ENCODE data around the gene VASN. TPM values are rescaled to one million over a fixed set of nuclear protein-coding genes. Genes with fewer than 3 reads are reported as not detected.
A peak's percentile ranks its signal among the peaks of the same experiment; 100 is the strongest.

VASN gene
- total RNA-seq, 2 experiments from 2014 or later = not detected

DNA sequence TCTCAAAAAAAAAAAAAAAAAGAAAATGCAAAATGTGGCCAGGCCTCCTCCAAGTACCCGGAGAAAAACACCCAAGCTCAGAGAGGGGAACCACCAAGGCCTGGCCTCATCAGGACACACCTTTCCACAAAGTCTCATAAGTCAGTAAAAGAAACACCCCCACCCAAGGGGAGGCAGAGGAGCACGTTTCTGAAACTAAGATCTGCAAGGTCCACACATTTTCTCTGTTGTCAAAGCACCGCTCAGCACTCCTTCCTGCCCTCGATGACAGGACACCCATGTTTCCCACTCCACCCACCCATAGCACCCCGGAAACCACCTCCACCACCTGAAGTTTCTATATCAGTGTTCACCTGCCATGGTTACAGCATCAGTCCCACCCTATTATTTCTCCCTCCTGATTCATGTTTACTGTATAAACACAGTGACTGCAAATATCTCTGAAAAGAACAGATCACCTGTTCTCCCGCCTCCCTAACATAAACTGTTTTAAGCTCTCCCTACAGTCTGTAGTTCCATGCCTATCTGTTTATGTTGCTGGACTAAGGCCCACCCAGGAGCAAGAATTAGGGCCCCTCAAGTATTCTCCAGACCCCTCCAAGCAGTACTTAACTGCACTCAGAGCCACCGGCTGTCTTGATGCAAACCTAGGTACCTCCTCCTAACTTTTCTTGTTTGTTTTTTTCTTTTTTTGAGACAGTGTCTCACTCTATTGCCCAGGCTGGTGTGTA is 42.7 kb downstream of the VASN start:
- intact Hi-C loops (cut with micrococcal nuclease) = loop anchor here (10.0 kb wide), 1 partner anchor 60 kb away; the partner anchor contains the start of gene PAM16
- CTCF ChIA-PET = interaction anchor here (0.7 to 9.9 kb wide), 5 partner anchors 12 to 209 kb away, joined by 3 to 87 read pairs (median 3); partner anchors contain the start of gene PAM16
- no peaks in the 10 kb centered on the region for H3K27me3 Mint-ChIP-seq
- peak overlapping the region; percentile 90 for H3K27ac Mint-ChIP-seq
- peaks cover 20% of the 10 kb centered on the region for H3K36me3 Mint-ChIP-seq (ENCODE audit: low read depth)
- H3K9me3 Mint-ChIP-seq = no peaks in the 10 kb centered on the region
- peaks cover 37% of the 10 kb centered on the region for H3K4me1 Mint-ChIP-seq (ENCODE audit: low read depth)
- TF ChIP-seq, protein P1, sequence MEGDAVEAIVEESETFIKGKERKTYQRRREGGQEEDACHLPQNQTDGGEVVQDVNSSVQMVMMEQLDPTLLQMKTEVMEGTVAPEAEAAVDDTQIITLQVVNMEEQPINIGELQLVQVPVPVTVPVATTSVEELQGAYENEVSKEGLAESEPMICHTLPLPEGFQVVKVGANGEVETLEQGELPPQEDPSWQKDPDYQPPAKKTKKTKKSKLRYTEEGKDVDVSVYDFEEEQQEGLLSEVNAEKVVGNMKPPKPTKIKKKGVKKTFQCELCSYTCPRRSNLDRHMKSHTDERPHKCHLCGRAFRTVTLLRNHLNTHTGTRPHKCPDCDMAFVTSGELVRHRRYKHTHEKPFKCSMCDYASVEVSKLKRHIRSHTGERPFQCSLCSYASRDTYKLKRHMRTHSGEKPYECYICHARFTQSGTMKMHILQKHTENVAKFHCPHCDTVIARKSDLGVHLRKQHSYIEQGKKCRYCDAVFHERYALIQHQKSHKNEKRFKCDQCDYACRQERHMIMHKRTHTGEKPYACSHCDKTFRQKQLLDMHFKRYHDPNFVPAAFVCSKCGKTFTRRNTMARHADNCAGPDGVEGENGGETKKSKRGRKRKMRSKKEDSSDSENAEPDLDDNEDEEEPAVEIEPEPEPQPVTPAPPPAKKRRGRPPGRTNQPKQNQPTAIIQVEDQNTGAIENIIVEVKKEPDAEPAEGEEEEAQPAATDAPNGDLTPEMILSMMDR (IDR thresholded peaks at IDR 0.05) = no peak
- POLR2A ChIA-PET = interaction anchor here (0.9 to 3.6 kb wide), 6 partner anchors 11 to 142 kb away, joined by 3 to 16 read pairs (median 8); partner anchors contain the start of genes DNAJA3 and TFAP4
- ATAC-seq = peak; percentile 72
- H3K4me3 Mint-ChIP-seq = peak overlapping the region; percentile 84
- DNase-seq = peak; percentile 97

DNA sequence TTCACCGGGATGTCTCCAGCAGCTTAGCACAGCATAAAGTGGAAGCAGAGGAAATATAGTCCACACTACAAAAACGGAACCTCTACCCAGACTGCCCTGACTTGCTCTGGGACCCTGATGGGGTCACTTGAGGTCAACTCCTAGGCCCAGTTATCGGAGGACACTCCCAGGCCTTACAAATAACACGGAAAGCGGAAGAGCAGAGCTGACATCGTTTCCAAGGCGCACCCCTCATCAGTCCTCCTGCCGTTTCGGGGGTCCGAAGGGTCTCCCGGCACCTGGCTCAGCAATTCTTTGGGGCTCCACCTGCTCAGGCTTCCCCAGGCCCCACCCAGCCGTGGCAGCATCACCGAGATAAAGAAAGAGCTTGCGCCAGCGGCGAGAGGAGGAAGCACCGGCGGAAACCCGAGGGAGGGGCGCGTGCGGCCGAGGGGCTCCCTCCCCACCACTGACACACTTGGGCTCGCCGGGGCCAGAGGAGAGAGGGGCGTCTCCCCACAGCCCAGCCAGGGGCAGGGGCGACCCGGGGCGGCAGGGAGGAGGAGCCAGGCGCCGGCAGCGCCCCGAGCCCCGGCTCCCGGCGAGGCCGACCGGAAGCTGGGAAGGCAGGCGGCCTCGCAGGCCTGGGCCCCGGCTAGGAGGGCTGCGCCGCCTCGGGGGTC is 44.0 kb downstream of the VASN start:
- no peaks in the 10 kb centered on the region for H3K27me3 Mint-ChIP-seq
- POLR2A ChIA-PET = interaction anchor here (0.8 to 3.6 kb wide), 10 partner anchors 10 to 162 kb away, joined by 3 to 16 read pairs (median 4); partner anchors contain the start of genes DNAJA3 and TFAP4
- intact Hi-C loops (cut with micrococcal nuclease) = loop anchor here (10.0 kb wide), 1 partner anchor 61 kb away; the partner anchor contains the start of gene PAM16
- peak; percentile 17 for ATAC-seq
- CTCF ChIA-PET = interaction anchor here (0.6 to 9.9 kb wide), 5 partner anchors 13 to 208 kb away, joined by 3 to 87 read pairs (median 4); no protein-coding TSS in a partner anchor
- H3K9me3 Mint-ChIP-seq = no peaks in the 10 kb centered on the region
- DNase-seq = peak; percentile 75
- H3K36me3 Mint-ChIP-seq (ENCODE audit: low read depth) = peaks cover 16% of the 10 kb centered on the region
- TF ChIP-seq, protein P1 (IDR thresholded peaks at IDR 0.05) = no peak
- peak overlapping the region; percentile 84 for H3K4me3 Mint-ChIP-seq
- H3K27ac Mint-ChIP-seq = peak overlapping the region; percentile 90
- peaks cover 33% of the 10 kb centered on the region for H3K4me1 Mint-ChIP-seq (ENCODE audit: low read depth)

DNA sequence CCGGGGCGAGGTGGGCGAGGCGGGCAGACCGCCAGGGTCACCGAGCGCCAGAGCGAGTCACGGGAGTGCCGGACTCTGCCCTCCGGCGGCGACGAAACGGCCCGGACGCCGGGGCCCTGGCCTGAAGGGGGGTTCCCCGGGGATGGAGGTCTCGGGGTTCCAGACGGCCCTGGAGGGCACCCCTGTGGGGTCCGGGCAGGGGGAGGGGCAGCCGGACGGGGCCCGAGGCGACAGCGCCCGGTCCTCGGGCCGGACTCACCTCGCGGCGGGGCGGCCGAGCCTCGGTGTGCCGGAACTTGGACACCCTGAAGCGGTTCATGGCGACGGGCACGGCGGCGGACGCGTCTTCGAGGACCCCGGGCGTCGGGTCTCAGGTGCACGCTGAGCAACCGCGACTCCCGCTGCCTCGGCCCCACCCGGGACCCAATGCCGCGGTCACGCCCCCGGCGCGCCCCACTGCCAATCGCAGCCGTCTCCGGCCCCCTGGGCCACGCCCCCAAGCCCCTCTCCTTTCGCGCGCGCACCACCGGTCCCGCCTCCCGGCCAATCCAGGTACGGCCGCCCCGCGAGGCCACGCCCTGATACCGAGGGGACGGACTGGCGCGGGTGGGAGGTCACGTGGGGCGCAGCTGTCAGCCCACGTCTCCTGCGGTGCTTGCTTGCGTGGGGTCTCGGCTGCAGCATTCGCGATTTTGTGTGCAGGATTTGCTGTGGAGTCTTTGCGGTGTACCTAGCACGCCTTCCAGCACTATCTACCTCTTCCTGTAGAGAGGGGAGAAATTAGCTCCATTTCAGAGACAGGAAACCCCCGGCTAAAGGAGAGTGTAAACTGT is 44.8 kb downstream of the VASN start, which contains the start of gene CORO7:
TSS of gene CORO7 (minus strand) at position 397 of the 833 bp plus-strand sequence. CDS start at position 319, 78 bp downstream.
- peaks cover 10% of the 10 kb centered on the region for H3K36me3 Mint-ChIP-seq (ENCODE audit: low read depth)
- no peaks in the 10 kb centered on the region for H3K9me3 Mint-ChIP-seq
- no peaks in the 10 kb centered on the region for H3K27me3 Mint-ChIP-seq
- peak within 1 kb of the TSS; percentile 90 for H3K27ac Mint-ChIP-seq
- POLR2A ChIA-PET = interaction anchor here (0.9 to 3.6 kb wide), 11 partner anchors 9 to 162 kb away, joined by 3 to 16 read pairs (median 4); partner anchors contain the start of genes DNAJA3, HMOX2 and TFAP4
- H3K4me3 Mint-ChIP-seq = peak within 1 kb of the TSS; percentile 84
- intact Hi-C loops (cut with micrococcal nuclease) = loop anchor here (10.0 kb wide), 1 partner anchor 62 kb away; the partner anchor contains the start of gene PAM16
- DNase-seq (peak; percentile 97), ATAC-seq (peak; percentile 77)
- CTCF ChIA-PET = interaction anchor here (0.6 to 9.9 kb wide), 5 partner anchors 14 to 207 kb away, joined by 3 to 87 read pairs (median 4); no protein-coding TSS in a partner anchor
- TF ChIP-seq, protein P1 (IDR thresholded peaks at IDR 0.05) = no peak
- H3K4me1 Mint-ChIP-seq (ENCODE audit: low read depth) = peaks cover 31% of the 10 kb centered on the region

DNA sequence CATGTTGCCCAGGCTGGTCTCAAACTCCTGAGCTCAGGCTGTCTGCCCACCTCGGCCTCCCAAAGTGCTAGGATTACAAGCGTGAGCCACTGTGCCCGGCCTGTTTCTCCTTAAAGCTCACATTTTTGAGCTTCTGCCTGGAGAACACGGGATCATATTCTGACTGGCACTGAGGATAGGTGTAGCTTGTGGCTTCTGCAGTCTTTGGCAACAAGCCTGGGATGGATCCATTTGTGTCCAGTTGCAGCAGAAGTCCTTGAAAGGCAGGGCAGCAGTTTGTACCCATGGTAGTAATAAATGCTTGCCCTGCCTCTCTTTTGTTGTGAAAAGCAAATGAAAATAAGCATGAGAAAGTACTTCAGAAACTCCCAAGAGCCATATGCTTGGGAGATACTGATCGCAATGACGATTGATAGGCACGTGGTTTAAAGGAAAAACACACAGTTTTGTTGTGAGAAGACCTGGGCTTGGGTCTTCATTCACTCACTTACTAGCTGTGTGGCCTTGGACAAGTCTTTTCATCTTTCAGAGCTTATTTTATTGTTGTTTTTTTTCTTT is 47.8 kb downstream of the VASN start:
- CTCF ChIA-PET = interaction anchor here (9.9 kb wide), 1 partner anchor 17 kb away, joined by 87 read pairs; no protein-coding TSS in a partner anchor
- ATAC-seq (no peak), DNase-seq (no peak)
- H3K4me3 Mint-ChIP-seq = no peak overlapping the region
- H3K27ac Mint-ChIP-seq = no peak overlapping the region
- TF ChIP-seq, protein P1 (IDR thresholded peaks at IDR 0.05) = no peak
- no peaks in the 10 kb centered on the region for H3K9me3 Mint-ChIP-seq
- peaks cover 19% of the 10 kb centered on the region for H3K4me1 Mint-ChIP-seq (ENCODE audit: low read depth)
- intact Hi-C loops (cut with micrococcal nuclease) = loop anchor here (10.0 kb wide), 1 partner anchor 65 kb away; the partner anchor contains the start of gene PAM16
- no peaks in the 10 kb centered on the region for H3K27me3 Mint-ChIP-seq
- POLR2A ChIA-PET = interaction anchor here (1.6 kb wide), 1 partner anchor 56 kb away, joined by 5 read pairs; the partner anchor contains the start of genes HMOX2 and NMRAL1
- peaks cover 5% of the 10 kb centered on the region for H3K36me3 Mint-ChIP-seq (ENCODE audit: low read depth)

Data from activated CD8-positive, alpha-beta T cell treated with anti-CD3 and anti-CD28 coated beads for 36 hours (primary cell).